Stimulated activated CD4-positive, alpha-beta T cell treated with anti-CD3 and anti-CD28 coated beads, Interleukin-4, amount 100 ng/mL, for 1 hour (primary cell): ENCODE data around the gene OR14A16.
A peak's percentile ranks its signal among the peaks of the same experiment; 100 is the strongest.

Source experiments
- DNase-seq: peaks from one replicate; pipeline ENCODE4 v3.0.0-alpha.2; 2020

Gene OR14A16, protein sequence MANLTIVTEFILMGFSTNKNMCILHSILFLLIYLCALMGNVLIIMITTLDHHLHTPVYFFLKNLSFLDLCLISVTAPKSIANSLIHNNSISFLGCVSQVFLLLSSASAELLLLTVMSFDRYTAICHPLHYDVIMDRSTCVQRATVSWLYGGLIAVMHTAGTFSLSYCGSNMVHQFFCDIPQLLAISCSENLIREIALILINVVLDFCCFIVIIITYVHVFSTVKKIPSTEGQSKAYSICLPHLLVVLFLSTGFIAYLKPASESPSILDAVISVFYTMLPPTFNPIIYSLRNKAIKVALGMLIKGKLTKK

DNA sequence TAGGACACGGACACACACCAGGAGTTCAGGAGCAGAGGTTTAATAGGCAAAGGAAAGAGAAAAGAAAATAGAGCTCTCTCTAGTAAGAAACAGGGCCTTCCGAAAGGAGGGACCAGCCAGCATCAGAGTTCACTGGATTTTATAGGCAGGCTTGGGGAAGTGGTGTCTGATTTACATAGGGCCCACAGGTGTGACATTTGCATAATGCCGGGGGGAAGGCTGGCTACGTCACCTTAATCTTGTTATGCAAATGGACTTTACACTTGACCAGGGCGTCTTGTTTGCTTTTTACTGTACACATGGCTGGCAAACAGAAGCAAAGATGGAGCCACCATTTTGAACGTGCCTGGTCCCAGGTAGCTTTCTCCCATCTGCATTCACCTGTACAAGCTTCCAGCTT lies at the start of gene OR14A16:
Gene OR14A16 (minus strand): TSS at position 97 of the 400 bp plus-strand sequence. CDS start 8,390 bp downstream, outside the sequence.
- no peak for DNase-seq

GRCh38 chr1:247865416-247865815 lies 41.5 kb upstream of the OR14A16 start:
- DNase-seq, result no peak

DNA sequence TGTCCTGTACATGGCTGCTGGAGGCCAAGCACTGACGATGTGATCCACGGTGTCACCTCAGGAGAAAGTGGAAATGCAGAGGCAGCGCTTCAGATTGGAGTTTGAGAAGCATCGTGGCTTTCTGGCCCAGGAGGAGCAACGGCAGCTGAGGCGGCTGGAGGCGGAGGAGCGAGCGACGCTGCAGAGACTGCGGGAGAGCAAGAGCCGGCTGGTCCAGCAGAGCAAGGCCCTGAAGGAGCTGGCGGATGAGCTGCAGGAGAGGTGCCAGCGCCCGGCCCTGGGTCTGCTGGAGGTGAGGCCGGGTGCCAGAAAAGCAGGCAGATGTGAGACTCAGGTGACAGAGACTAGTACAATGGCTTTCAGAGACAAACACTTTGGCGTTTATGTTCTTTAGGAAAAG lies 40.7 kb upstream of the OR14A16 start:
- DNase-seq, result no peak

- no peak for DNase-seq
Measured at GRCh38 chr1:247862756-247863155, 38.8 kb upstream of the OR14A16 start.

- DNase-seq, result no peak
Measured at GRCh38 chr1:247857985-247858619, 34.2 kb upstream of the OR14A16 start.

- DNase-seq, result peak; percentile 17
Measured at GRCh38 chr1:247857069-247857984, 33.4 kb upstream of the OR14A16 start, which contains the start of gene TRIM58. Gene TRIM58 (plus strand): TSS chr1:247857187. CDS start chr1:247857247, 60 bp downstream.

DNA sequence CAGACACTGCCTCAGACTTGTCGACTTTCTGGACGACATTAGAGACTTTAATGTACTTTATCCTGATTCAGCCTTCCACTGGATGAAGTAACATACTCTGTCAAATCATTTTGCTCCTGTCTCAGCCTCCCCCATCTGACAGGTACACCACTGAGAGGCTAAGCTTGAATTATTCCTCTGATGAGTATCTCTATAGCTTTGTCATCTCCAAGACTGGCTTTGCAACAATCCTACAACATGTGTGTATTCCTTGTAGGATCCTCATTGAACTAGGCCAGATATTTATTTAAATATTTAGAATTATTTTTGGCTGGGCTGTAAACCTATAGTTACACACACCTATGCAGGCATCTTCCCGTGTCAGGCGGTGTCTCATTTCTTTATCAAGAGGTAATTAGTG lies 32.0 kb upstream of the OR14A16 start:
- DNase-seq, result no peak

DNA sequence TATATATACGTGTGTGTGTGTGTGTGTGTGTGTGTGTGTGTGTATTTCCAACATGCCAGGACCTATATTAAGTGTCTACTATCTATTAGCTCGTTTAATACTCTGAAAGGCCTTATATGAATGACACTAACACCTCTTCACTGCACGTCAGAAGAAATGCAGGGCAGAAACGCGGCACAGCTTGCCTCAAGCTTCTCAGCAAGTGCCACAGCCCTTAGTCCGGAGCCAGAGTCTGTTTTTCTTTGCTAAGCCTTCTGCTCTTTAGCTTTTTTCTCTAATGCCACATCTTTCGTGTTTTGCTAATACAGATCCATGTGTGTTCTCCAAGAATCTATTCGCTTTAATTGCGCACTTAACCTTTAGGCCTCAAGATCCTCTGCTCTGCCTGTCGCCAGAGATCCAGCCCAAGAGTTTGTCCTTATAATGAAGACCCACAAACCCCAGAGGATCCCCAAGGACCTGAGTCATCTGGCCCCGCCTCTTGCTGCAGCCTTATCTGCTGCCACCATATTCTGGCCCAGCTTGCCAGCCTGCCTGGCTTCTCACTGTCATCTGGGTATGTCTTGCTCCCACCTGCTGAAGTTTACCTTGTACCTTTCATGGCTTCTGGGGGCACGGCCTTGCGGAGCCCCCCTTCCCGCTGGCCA lies 31.1 kb upstream of the OR14A16 start:
- no peak for DNase-seq

GRCh38 chr1:247849616-247850015 lies 25.7 kb upstream of the OR14A16 start:
- DNase-seq, result no peak

GRCh38 chr1:247848346-247848745 lies 24.4 kb upstream of the OR14A16 start:
- no peak for DNase-seq

- no peak for DNase-seq
Measured at GRCh38 chr1:247845693-247846017, 21.7 kb upstream of the OR14A16 start.

DNA sequence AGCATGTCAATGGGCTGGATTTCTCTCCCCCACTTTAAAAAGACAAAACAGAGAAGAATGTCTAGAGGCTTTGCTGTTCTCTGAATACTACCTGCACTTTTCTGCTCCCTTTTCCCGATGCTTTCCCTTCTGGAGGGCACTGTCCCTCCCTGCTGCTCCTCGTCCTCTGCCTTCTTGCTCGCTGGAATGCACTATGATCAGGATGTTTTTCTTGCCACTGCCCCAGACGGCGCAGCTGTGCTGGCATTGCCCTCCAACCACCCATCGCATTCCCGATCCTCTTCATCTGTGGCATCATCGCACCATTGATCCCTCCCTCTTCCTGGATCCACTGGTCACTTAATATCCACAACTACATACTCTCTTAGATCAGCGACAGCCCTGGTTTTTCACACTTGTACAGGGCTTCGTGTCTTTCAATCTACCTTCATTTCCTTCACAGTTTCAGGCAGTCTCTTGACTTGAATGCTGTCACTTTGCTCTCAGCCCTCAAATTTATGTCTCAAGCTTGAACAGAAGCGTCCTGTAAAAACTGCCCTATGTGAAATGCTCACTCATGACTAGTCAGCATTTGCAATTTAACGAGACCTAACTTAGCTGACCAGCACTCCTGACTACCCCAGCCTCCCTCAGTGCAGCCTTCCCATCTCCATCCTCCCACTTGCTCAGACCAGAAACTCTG lies 21.2 kb upstream of the OR14A16 start:
- DNase-seq, result no peak

DNA sequence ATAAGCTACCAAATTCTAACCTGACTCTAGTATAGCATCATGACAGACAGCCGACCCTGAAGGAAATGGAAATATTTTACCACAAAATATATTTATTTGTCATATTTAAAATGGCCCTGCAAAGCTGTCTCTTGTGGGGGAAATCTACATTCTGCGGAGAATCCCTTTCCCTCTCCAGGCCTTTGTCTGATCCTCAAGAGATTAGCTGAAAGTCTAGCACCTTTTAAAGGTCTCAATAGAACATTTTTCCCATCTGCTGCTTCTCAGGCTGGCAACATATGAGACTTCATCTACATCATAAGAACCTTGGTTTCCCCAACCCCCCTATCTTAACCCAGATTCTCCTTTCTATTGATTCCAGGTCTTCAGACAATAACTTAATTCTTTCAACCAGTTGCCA lies 19.5 kb upstream of the OR14A16 start:
- DNase-seq, result no peak

- DNase-seq, result no peak
Measured at GRCh38 chr1:247841796-247842195, 17.9 kb upstream of the OR14A16 start, which contains the start of gene OR11L1. Gene OR11L1 (minus strand): TSS chr1:247841896. CDS start chr1:247841896, 0 bp downstream.

DNA sequence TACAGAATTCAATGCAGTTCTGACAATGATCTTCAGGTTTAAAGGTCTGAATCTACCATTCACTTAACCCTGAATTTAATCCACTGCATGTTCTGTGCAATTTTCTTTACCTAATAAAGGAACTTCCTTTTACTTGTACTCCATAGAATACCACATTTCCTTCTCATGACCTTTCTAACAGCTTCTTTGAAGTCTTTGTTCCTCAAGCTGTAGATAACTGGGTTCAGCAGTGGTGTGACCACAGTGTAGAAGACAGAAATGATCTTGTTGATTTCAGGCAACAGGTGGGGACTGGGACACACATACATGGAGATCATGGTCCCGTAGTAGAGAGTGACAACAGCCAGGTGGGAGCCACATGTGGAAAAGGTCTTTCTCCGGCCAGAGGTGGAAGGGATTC lies 16.9 kb upstream of the OR14A16 start:
- no peak for DNase-seq

- no peak for DNase-seq
Measured at GRCh38 chr1:247833601-247834000, 9.7 kb upstream of the OR14A16 start.

DNA sequence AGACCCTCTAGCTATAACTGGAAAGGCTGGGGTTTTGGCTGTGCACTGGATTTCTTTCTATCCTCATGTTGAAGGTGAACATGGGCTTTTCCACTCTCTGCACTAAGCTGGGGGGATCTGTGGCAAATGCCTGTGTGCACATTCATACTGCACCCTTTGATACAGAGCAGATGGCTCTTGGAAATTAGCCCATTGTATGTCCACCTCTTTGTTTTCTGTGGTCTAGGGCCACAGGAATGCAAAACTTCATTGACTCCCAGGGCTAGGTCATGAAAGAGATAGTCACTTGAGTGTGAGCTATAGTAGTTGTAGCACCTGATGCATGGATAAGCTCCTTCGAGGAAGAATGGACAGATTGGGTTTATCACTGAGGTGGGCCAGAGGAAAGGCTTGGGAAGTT lies 5.7 kb upstream of the OR14A16 start:
- no peak for DNase-seq

DNA sequence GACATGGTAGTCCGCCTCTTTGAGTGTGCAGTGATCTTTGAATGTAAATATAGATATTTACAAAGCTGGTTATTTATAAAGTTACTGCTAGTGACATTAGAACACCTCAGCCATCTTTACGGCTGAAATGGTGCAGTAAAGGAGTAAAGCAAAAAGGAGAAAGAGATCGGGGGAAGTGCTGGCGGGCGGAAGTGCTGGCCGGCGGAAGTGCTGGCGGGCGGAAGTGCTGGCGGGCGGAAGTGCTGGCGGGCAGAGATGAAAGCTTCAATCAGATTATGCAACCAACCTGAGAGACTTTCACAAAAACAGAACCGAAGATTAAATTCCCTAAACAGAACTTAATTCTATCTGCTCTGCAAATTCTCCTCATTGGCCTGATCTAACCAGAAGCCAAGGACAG lies 1.4 kb upstream of the OR14A16 start:
- DNase-seq, result no peak

GRCh38 chr1:247822060-247822459 lies 1.9 kb downstream of the OR14A16 start:
- DNase-seq, result no peak

DNA sequence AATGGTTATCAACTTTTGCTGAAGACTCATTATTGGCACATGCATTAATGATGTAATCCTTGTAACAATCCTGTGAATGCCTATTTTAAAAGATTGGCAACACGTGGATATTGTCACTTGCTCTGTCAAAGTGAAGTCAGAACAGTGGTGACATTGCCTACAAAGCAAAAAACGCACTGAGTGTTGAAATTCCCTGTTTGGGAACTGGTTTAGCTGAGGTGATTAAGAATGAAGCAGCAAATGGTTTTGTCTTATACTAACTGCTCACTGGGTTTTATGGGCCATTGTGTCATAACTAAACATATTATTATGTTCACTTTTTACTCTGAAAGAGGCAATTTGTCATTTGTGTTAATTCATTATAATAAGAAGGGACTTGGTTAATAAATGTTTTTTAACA lies 11.3 kb downstream of the OR14A16 start:
- no peak for DNase-seq

DNA sequence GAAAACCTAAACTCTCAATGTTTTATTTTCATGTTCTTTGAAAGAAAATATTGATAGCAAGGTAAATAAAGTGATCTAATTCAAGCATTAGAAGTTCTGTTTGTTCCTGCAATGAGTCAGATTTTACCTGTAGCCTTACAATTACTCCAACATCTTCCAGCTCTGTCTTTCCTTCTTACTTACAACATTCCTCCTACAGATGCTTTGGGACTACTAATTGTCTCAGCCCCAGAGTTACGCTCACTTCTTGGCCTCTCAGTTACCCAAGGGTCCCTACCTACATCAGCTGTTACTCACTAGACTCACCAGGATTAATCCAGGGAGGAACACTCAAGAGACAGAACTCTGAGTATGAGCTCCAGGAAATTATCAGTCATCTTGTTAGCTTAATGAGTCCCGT lies 26.4 kb downstream of the OR14A16 start:
- no peak for DNase-seq

DNA sequence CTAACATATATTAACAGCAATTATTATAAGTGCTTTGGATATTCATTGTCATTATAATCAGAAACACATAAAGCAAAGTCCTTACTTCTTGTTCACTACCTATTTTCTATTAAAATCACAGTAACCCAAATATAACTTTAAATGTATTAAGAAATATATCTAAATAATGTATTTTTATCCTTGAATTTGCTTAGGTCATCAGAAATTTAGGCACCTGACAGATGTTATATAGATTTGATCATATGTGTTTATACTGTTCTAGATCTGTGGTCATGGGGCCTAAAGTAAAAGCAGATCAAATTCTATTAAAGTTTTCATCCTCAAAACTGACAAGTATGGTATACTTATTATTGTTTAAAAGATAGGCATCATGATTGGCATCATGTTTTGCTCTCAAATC lies 54.3 kb downstream of the OR14A16 start:
- no peak for DNase-seq
